K562 (cell line): ENCODE measurements around the gene NME2. TPM values are rescaled to one million over a fixed set of nuclear protein-coding genes. Genes with fewer than 3 reads are reported as not detected.

Experiments used
- ATAC-seq: fragments of 200-7000 bp; cut with Tn5 transposase; 3 replicates; pipeline ENCODE4 v1.9.1; 2020; ENCODE audit warnings: moderate library complexity
- BruUV-seq: library from RNA; stranded (reverse); fragments of 400-500 nt; replicated peaks from 2 replicates; lab custom pipeline; 2021; lab: Mats Ljungman, UMichigan
- CTCF ChIA-PET: fragments of 300-600 bp; formaldehyde crosslinking; extraction: SDS; loops from one replicate; lab custom pipeline; 2021; ENCODE audit warnings: low intra/inter-chr PET ratio; lab: Yijun Ruan, JAX
- POLR2A ChIA-PET: fragments of 300-600, 350-650 bp; sonication (Branson Sonifier 250); formaldehyde crosslinking; extraction: SDS; loops from one replicate; lab custom pipeline; 2021; ENCODE audit warnings: antibody characterized with exemption, inconsistent platforms; lab: Yijun Ruan, JAX
- DNase-seq, 4 experiments: peaks; one replicate each; pipeline versions ENCODE4 v3.0.0 to v3.0.0-alpha.2; 2011 to 2018; ENCODE audit warnings: low spot score in 3 of 4, mixed read lengths in 3 of 4; ENCODE audit errors: extremely low read depth in 1 of 4
- FAIRE-seq: peaks from 2 replicates; lab custom pipeline; 2011; peaks lifted over from hg19 to GRCh38; lab: Jason Lieb, UNC
- H2AFZ ChIP-seq: 2 replicates; pipeline ENCODE4 v1.6.0; 2011; ENCODE audit warnings: low read depth, low read length, control low read depth, inconsistent platforms
- H3K27ac ChIP-seq: fragments of 200-600 bp; 3 replicates; pipeline ENCODE4 v1.8.0; 2011; ENCODE audit warnings: low read depth, mild to moderate bottlenecking, control low read depth, inconsistent platforms, low read length, moderate library complexity, mixed read lengths; ENCODE audit errors: extremely low read depth
- H3K27me3 ChIP-seq, 2 experiments: fragments of 300-600 bp in 1 of 2; 2 replicates in 1 of 2; 3 replicates in 1 of 2; pipeline versions ENCODE4 v1.6.0 to v1.8.0; 2011; ENCODE audit warnings: inconsistent platforms in 2 of 2, low read length in 2 of 2, mild to moderate bottlenecking in 1 of 2, mixed read lengths in 1 of 2, moderate library complexity in 1 of 2; ENCODE audit not compliant: control insufficient read depth in 2 of 2, insufficient read depth in 2 of 2
- H3K36me3 ChIP-seq: fragments of 300-600 bp; 3 replicates; pipeline ENCODE4 v1.8.0; 2011; ENCODE audit warnings: mild to moderate bottlenecking, low read length, inconsistent platforms; ENCODE audit not compliant: control insufficient read depth, insufficient read depth
- H3K4me1 ChIP-seq, 2 experiments: fragments of 200-600 bp in 1 of 2; replicated peaks in 1 of 2; 2 replicates in 1 of 2; 3 replicates in 1 of 2; pipeline versions ENCODE4 v1.5.1 to v1.8.0; 2011; ENCODE audit warnings: inconsistent platforms in 2 of 2, low read length in 2 of 2, mild to moderate bottlenecking in 1 of 2, mixed read lengths in 1 of 2, moderate library complexity in 1 of 2; ENCODE audit not compliant: control insufficient read depth in 2 of 2, insufficient read depth in 2 of 2
- H3K4me2 ChIP-seq: 2 replicates; pipeline ENCODE4 v1.6.1; 2011; ENCODE audit warnings: low read length, control low read depth, inconsistent platforms, mixed read lengths; ENCODE audit not compliant: insufficient read depth
- H3K4me3 ChIP-seq: fragments of 200-600 bp; sonication (generic), shearing (Covaris generic); 2 replicates; pipeline ENCODE4 v1.5.1; 2016; ENCODE audit warnings: control low read depth, inconsistent platforms
- H3K79me2 ChIP-seq: fragments of 200-600 bp; 3 replicates; pipeline ENCODE4 v1.8.0; 2011; ENCODE audit warnings: low read length, inconsistent platforms; ENCODE audit not compliant: control insufficient read depth, insufficient read depth
- H3K9ac ChIP-seq, 2 experiments: 2 replicates each; pipeline versions ENCODE4 v1.6.0 to v1.6.1; 2011; ENCODE audit warnings: low read depth in 2 of 2, low read length in 2 of 2, control low read depth in 1 of 2, inconsistent platforms in 1 of 2, mild to moderate bottlenecking in 1 of 2, mixed read lengths in 1 of 2; ENCODE audit not compliant: insufficient read depth in 1 of 2
- H3K9me1 ChIP-seq: one replicate; pipeline ENCODE4 v1.6.0; 2011; ENCODE audit warnings: inconsistent platforms, mild to moderate bottlenecking, low read length, moderate library complexity; ENCODE audit not compliant: control insufficient read depth, insufficient read depth
- H3K9me3 ChIP-seq: replicated peaks from 2 replicates; pipeline ENCODE4 v1.5.1; 2011; ENCODE audit warnings: low read depth, low read length, inconsistent platforms; ENCODE audit not compliant: control insufficient read depth, insufficient read depth
- H4K20me1 ChIP-seq: replicated peaks from 2 replicates; pipeline ENCODE4 v1.6.1; 2011; ENCODE audit warnings: low read length, inconsistent platforms, mixed read lengths; ENCODE audit not compliant: control insufficient read depth, insufficient read depth
- ATF3 ChIP-seq, 2 experiments: fragments of 450-650 bp in 1 of 2; sonication (generic) in 1 of 2; formaldehyde crosslinking in 1 of 2; IDR thresholded peaks in 1 of 2; conservative IDR thresholded peaks in 1 of 2; 2 replicates each; pipeline versions ENCODE4 v1.6.1 to v1.8.1; 2016 to 2023; ENCODE audit warnings: mild to moderate bottlenecking in 2 of 2, moderate library complexity in 2 of 2, inconsistent platforms in 1 of 2, missing genetic modification reagents in 1 of 2
- ATF7 ChIP-seq: fragments of 450-650 bp; IDR thresholded peaks from 2 replicates; pipeline ENCODE4 v1.7.1; 2014; ENCODE audit warnings: mild to moderate bottlenecking, moderate library complexity
- CEBPB ChIP-seq: fragments of 450-650 bp; IDR thresholded peaks from 2 replicates; pipeline ENCODE4 v1.6.1; 2016; ENCODE audit warnings: missing genetic modification characterization, missing compliant biosample characterization
- CEBPG ChIP-seq, 3 experiments: fragments of 200-800 bp in 1 of 3; sonication (Bioruptor generic) in 1 of 3; sonication (generic) in 1 of 3; formaldehyde crosslinking in 1 of 3; IDR thresholded peaks in 2 of 3; conservative IDR thresholded peaks in 1 of 3; 2 replicates each; pipeline versions ENCODE4 v1.6.1 to v1.8.0; 2016 to 2022; ENCODE audit warnings: missing compliant biosample characterization in 2 of 3, missing genetic modification characterization in 2 of 3, mild to moderate bottlenecking in 1 of 3, missing genetic modification reagents in 1 of 3
- MAFK ChIP-seq: IDR thresholded peaks from 2 replicates; pipeline ENCODE4 v1.6.1; 2011; ENCODE audit warnings: low read length, improper control_type of control experiment
- MYNN ChIP-seq, 2 experiments: sonication (generic); formaldehyde crosslinking in 1 of 2; IDR thresholded peaks; 2 replicates each; pipeline versions ENCODE4 v1.5.0 to v1.6.1; 2016 to 2020; ENCODE audit warnings: antibody characterized with exemption in 1 of 2, missing genetic modification reagents in 1 of 2
- PBX2 ChIP-seq, 2 experiments: IDR thresholded peaks in 1 of 2; conservative IDR thresholded peaks in 1 of 2; 2 replicates each; pipeline ENCODE4 v1.6.1; 2016; ENCODE audit warnings: low read depth in 2 of 2, mild to moderate bottlenecking in 1 of 2, missing compliant biosample characterization in 1 of 2, missing genetic modification characterization in 1 of 2, moderate library complexity in 1 of 2
- RBFOX2 ChIP-seq: fragments of 200-400 bp; formaldehyde crosslinking; IDR thresholded peaks from 2 replicates; pipeline ENCODE4 v1.6.1; 2017; ENCODE audit warnings: low read depth, mild to moderate bottlenecking, low read length, moderate library complexity
- RFX7 ChIP-seq: fragments of 250-450 bp; sonication (Bioruptor Pico); IDR thresholded peaks from 2 replicates; pipeline ENCODE4 v1.5.1; 2021; ENCODE audit warnings: mild to moderate bottlenecking
- TEAD4 ChIP-seq, 2 experiments: sonication (generic) in 1 of 2; formaldehyde crosslinking in 1 of 2; IDR thresholded peaks; 2 replicates each; pipeline versions ENCODE4 v1.6.1 to v1.8.0; 2012 to 2022; ENCODE audit warnings: borderline replicate concordance in 1 of 2, inconsistent platforms in 1 of 2, low read length in 1 of 2, mild to moderate bottlenecking in 1 of 2, missing genetic modification reagents in 1 of 2
- TRIM25 ChIP-seq: fragments of 450-650 bp; IDR thresholded peaks from 2 replicates; pipeline ENCODE4 v1.7.0; 2016; ENCODE audit warnings: borderline replicate concordance
- ZBTB17 ChIP-seq: fragments of 450-650 bp; formaldehyde crosslinking; IDR thresholded peaks from 2 replicates; pipeline ENCODE4 v1.4.0; 2020; ENCODE audit warnings: mild to moderate bottlenecking
- ZBTB43 ChIP-seq: sonication (generic); formaldehyde crosslinking; IDR thresholded peaks from 2 replicates; pipeline ENCODE4 v1.8.0; 2023; ENCODE audit warnings: mild to moderate bottlenecking, missing genetic modification reagents
- ZNF347 ChIP-seq: fragments of 450-650 bp; formaldehyde crosslinking; IDR thresholded peaks from 2 replicates; pipeline ENCODE4 v1.4.0; 2020; ENCODE audit warnings: low read depth, mild to moderate bottlenecking, moderate library complexity
- in situ Hi-C: fragments of 300-500 bp; cut with MboI; formaldehyde crosslinking; loops from 4 replicates; pipeline ENCODE4 v1.15.0; 2018; ENCODE audit warnings: inconsistent platforms, mixed read lengths
- intact Hi-C: fragments of 100-400 bp; cut with micrococcal nuclease; formaldehyde crosslinking; loops from 2 replicates; pipeline ENCODE4 v1.14.2; 2022
- polyA plus RNA-seq, 8 experiments: library from polyadenylated mRNA; depleted of rRNA in 4 of 8; stranded (reverse) in 5 of 8; unstranded in 3 of 8; fragments of >200 nt; fragmentation: Nextera tagmentation in 2 of 8; fragmentation: Illumina TruSeq in 1 of 8; extraction: Ambion mirVana in 2 of 8; extraction: Trizol in 1 of 8; gene quantifications; 2 replicates each; pipeline versions ENCODE4 v1.2.1 to v1.2.3, GENCODE V29; 2011 to 2014; ENCODE audit warnings: inconsistent platforms in 1 of 8, missing spikeins in 1 of 8
- total RNA-seq, 7 experiments: library from RNA; depleted of rRNA in 6 of 7; stranded (reverse); fragments of >200 nt in 6 of 7; fragmentation: Illumina TruSeq in 2 of 7; extraction: Trizol in 2 of 7; gene quantifications; 2 replicates each; pipeline versions ENCODE4 v1.2.1 to v1.2.3, GENCODE V29; 2011 to 2021; ENCODE audit warnings: low replicate concordance in 1 of 7

The NME2 gene
- total and polyA plus RNA-seq, 9 of the 15 experiments (the other 6 are each of a cell fraction or from before 2014, with no cell fraction given) = 684 to 1,202 (median 924) TPM

DNA sequence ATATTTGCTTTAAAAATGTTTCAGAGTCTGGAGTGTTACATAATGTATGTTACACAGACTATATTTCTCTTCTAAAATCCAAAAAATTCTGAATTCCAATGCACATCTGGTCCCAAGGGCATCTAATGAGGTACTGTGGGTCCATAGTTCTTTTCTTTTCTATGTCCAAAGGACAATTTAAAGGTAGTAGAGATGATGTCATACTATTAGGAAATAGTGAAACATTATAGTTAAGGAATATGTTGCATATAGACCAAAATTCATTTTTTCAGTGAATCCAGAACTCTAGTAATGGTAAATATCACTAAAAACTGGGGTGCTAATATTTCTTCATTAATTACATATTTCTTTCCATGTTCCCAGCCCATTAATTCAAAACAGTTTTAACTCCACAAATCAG lies 23.0 kb downstream of the NME2 start:
- Histone ChIP-seq H3K9me3 (no peaks in the 10 kb centered on the region), H3K79me2 (no peaks in the 10 kb centered on the region), H3K27ac (no peak overlapping the region), H3K27me3 (no peaks in the 10 kb centered on the region), H3K4me2 (no peak overlapping the region), H4K20me1 (no peaks in the 10 kb centered on the region), H3K4me3 (no peak overlapping the region), H3K4me1 (no peaks in the 10 kb centered on the region), H3K9me1 (no peaks in the 10 kb centered on the region), H3K36me3 (peaks cover 74% of the 10 kb centered on the region), H3K9ac (no peak overlapping the region), H2AFZ (no peak overlapping the region)
- in situ Hi-C loops (no loop called here), intact Hi-C loops (no loop called here)
- no peak for ATAC-seq
- DNase-seq = no peak
- ChIA-PET CTCF (no interaction called here), POLR2A (interaction anchor here (1.1 kb wide), 1 partner anchor 8 kb away, joined by 3 read pairs; no protein-coding TSS in a partner anchor)
- no TSS peak for BruUV-seq
- no peak for FAIRE-seq
- no peak for TF ChIP-seq TRIM25
- no peak for TF ChIP-seq ZBTB17
- TF ChIP-seq ZNF347 = no peak
- no peak for TF ChIP-seq MYNN (IDR thresholded peaks at IDR 0.05)
- TF ChIP-seq MYNN (CRISPR knock-in tag; IDR thresholded peaks at IDR 0.05) = no peak
- TF ChIP-seq ATF3 (IDR thresholded peaks at IDR 0.05) = peak; percentile 41; the same call in 1 of the 2 replicates
- TF ChIP-seq ATF3 (CRISPR knock-in tag; conservative IDR thresholded peaks at IDR 0.05) = no peak
- no peak for TF ChIP-seq MAFK
- peak; percentile 33; the same call in 1 of the 2 replicates for TF ChIP-seq ATF7
- TF ChIP-seq TEAD4 (IDR thresholded peaks at IDR 0.05; ENCODE audit: low read length) = no peak
- TF ChIP-seq TEAD4 (CRISPR knock-in tag; IDR thresholded peaks at IDR 0.05; ENCODE audit: borderline replicate concordance) = no peak
- TF ChIP-seq RFX7 (CRISPR knock-in tag) = no peak
- no peak for TF ChIP-seq CEBPG (CRISPR knock-in tag; IDR thresholded peaks at IDR 0.05)
- peak in 1 of 2 experiments; percentile 34; a peak in 1 of 4 replicates for TF ChIP-seq CEBPG (tag; conservative IDR thresholded peaks at IDR 0.05 in 1 of 2, IDR thresholded peaks at IDR 0.05 in 1 of 2)
- no peak for TF ChIP-seq PBX2 (CRISPR knock-in tag; IDR thresholded peaks at IDR 0.05; ENCODE audit: low read depth)
- no peak for TF ChIP-seq PBX2 (tag; conservative IDR thresholded peaks at IDR 0.05; ENCODE audit: low read depth)
- TF ChIP-seq CEBPB (tag) = 0 out of 2 replicates have a peak, but pooled peaks have one; percentile 11
- no peak for TF ChIP-seq ZBTB43 (CRISPR knock-in tag)
- no peak for TF ChIP-seq RBFOX2
